CD4-positive, alpha-beta T cell treated with Interleukin-10 for 1 hour (primary cell): ENCODE data around the gene CLCNKA.

Source experiments
- DNase-seq: peaks from one replicate; pipeline ENCODE4 v3.0.0-alpha.2; 2020

The CLCNKA gene

GRCh38 chr1:16082283-16083038 is 60.6 kb downstream of the CLCNKA start:
- peak; percentile 65 for DNase-seq

GRCh38 chr1:16083486-16083885 is 61.6 kb downstream of the CLCNKA start:
- DNase-seq: no peak
